NCI-H82 treated with DMSO at 0.1 percent for 48 hours (cell line): Measurements from ENCODE around the gene SEC24D.

Source experiments
- DNase-seq: peaks from one replicate; lab custom pipeline; 2025; ENCODE audit not compliant: unreplicated experiment; lab: John Stamatoyannopoulos, UW

Gene SEC24D

DNA sequence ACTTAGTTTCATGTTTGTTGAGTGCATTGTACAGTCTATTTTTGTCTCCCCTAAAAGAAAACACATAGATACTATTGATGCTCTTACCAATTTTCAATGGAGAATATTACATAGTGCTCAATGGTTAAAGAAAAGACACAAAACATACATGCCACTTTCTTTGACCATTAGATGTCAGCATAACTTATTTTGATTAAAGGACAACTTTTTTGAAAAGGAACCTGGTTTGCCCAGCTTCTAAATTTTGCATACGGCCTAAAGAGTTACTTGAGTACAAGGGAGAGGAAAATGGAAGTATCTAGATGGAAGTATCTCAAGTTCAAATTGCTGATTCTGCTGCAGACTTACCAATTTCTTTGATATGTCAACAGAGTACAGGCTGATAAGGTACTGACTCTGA is 82.2 kb downstream of the SEC24D start:
- DNase-seq: no peak

DNA sequence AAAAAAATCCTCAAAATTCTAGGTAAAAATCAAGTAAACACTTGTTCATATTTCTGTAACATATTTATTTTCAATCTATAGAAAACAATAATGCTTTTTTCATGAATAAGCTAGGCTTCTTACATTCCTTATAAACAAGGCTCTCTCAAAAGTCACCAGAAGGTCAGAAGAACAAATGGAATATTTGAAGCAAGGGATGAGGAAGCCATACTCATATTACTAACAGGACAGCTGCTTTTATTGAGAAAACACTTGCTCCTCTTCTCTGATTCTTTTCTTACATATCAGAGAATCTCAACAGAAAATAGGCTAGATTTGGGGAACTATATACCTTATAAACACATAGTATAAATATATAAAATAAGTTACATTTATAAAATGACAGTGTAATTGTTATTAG is 82.8 kb downstream of the SEC24D start:
- no peak for DNase-seq

DNA sequence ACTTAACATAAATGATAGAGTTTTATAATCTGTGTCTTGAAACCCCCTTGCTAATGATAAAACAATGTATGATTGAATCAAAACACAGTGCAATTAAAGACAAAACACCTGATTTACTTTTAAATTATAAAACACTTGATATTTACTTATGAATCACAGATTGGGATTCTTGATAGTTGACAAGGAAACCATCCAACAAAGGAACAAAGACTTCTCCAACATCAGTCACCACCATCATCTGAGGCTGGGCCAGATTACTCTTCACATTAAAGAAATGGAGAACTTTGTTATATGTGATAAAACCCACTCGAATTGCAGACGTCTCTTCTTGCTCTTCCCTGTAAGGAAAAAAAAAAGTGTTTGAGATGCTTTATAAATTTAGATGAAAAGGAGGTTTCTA is 83.4 kb downstream of the SEC24D start:
- no peak for DNase-seq

DNA sequence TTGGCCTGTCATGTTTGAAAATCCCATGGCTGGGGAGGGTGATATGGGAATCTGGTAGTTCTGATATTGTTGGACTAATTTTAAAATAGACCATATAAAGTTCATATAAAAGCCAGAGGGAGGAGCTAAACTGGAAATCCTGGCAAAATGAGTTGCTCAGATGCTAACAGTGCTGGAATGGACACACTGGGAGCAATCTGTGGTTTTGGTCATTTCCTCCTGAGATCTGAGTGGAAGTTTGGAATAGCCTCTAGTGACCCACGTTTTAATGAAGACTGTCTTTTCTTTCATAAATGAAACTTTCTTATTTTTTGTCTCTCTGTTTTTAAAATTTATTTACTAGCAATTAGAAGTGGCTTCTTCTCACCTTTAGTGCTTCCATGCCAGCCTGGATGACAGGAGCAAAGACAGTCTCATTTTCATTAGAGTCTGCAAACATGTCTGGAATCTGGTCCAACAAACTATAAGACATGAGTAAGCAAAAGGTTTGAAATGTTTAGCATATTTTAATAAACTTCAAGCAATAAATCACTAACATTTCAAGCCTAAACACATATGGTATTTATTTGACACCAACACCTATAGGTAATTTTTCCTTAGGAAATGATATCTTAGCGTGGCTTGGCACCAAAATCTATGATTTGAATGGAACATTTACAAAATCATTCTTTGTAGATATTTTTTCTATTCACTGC is 84.2 kb downstream of the SEC24D start:
- no peak for DNase-seq

GRCh38 chr4:118749347-118749988 is 86.5 kb downstream of the SEC24D start:
- DNase-seq: no peak

GRCh38 chr4:118746251-118746919 is 89.5 kb downstream of the SEC24D start:
- DNase-seq: no peak

DNA sequence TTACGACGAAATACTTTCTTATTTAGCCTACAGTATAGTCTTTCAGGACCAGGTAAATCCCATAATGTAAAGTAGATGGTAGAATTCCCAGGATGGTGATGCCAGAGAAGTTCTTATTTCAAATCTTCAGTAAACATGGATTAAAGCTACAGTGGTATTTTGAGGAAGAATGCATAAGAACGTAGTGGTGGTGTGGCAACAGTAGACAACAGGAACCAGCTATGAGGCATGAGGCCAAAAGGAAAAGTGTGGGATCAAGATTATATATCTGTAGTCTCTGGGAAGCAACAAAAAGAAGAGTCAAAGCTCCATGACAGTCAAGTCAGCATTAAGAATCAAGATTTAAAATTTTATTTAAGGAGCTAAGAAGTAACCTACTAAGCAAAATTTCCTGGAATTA is 90.6 kb downstream of the SEC24D start:
- DNase-seq: no peak

DNA sequence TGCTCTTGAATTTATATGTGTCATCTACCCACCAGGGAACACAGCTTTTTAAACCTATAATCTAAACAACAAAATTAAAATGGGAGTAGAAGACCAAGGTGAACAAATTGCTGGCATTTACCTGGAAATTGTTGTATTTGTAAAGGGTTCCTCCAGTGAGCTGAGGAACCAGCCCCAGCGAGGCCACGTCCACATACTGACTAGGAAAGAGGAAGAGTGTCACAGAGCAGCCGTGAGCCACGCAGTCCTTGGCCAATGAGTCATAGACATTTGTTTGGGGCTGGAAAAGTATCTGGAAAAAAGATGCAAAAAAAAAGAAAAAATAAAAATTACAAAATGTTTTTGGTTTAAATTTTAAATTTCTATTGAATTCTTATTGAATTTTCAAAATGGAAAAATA is 92.1 kb downstream of the SEC24D start:
- no peak for DNase-seq

DNA sequence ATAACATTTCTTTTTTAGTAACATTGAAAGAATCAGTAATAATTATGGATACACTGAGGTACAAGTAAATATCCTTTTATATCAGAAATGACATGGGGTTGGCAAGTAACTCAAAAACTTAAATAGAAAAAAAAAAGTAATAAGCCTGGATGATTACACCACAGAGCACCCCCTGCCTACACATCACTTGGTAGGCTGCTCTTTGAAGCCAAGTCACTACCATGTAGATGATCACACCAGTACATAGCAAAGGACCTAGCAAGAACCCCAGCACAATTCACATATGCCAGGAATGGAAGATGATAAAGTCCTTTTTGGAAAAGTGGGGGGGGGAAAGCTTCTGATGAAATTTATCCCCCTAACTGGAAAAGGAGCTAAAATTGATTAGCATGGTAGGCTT is 93.9 kb downstream of the SEC24D start:
- DNase-seq: no peak

DNA sequence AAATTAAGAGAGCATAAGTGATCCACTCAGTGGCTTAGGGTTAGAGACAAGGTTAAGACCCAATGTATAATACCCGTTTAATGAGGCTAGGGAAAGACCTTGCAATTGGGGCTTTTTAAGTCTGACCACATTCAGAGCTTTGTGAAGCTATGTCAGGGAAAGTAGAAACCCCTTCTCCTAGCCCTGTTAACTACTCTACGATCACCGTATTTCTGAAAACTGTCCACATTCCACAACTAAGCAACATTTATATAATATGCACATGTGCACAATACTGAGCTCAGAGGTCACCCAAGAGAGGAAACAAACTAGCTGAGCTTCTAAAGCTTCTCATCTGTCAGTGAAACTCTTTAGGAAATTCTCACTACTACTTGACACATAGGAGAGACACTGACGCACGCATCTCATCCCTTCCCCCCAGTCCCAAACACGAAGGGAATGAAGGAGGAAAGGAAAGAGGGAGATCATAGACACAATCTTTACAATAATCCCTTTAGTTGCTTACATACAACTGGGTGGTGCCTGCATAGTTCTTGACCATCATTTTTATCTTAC is 94.5 kb downstream of the SEC24D start:
- DNase-seq: no peak

GRCh38 chr4:118740869-118741268 is 95.1 kb downstream of the SEC24D start:
- DNase-seq: no peak

- no peak for DNase-seq
Observed at GRCh38 chr4:118739022-118739713, 96.8 kb downstream of the SEC24D start.

GRCh38 chr4:118738090-118738489 is 97.8 kb downstream of the SEC24D start:
- DNase-seq: no peak

GRCh38 chr4:118736900-118737299 is 99.0 kb downstream of the SEC24D start:
- DNase-seq: no peak

- no peak for DNase-seq
Observed at GRCh38 chr4:118734491-118735205, 101.3 kb downstream of the SEC24D start.

DNA sequence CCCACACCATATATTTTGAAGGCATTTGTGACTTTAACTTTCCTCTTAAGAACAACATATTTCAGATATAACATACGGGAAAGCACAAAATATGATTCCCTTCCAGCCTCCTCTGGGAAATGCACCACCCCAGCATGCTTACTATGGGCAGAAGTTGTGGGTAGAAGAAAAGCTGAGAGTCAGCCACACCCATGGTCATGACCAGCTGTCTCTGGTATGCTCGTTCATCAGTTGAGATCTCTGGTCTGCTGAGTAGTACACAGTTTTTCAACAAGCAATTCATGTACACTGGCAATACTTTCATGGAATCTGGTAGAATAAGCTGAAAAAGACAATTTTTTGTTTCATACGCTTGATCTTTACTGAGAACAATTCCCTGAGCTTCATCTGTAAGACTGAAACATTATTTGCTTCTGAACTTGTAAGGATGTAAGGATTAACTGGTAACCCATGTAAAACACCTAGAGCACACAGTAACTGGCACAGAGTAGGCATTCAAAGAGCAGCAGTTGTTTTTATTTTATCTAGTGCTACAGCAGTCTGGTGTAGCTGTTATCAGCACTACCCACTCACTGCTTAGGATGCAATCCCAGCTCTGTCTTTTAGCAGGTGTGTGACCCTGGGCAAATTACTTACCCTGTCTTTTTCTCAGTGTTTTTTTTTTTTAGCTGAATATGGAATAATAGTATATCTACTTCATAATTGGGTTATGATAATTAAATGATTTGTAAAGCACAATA is 103.2 kb downstream of the SEC24D start:
- DNase-seq: no peak

GRCh38 chr4:118730683-118731082 is 105.2 kb downstream of the SEC24D start:
- DNase-seq: no peak

DNA sequence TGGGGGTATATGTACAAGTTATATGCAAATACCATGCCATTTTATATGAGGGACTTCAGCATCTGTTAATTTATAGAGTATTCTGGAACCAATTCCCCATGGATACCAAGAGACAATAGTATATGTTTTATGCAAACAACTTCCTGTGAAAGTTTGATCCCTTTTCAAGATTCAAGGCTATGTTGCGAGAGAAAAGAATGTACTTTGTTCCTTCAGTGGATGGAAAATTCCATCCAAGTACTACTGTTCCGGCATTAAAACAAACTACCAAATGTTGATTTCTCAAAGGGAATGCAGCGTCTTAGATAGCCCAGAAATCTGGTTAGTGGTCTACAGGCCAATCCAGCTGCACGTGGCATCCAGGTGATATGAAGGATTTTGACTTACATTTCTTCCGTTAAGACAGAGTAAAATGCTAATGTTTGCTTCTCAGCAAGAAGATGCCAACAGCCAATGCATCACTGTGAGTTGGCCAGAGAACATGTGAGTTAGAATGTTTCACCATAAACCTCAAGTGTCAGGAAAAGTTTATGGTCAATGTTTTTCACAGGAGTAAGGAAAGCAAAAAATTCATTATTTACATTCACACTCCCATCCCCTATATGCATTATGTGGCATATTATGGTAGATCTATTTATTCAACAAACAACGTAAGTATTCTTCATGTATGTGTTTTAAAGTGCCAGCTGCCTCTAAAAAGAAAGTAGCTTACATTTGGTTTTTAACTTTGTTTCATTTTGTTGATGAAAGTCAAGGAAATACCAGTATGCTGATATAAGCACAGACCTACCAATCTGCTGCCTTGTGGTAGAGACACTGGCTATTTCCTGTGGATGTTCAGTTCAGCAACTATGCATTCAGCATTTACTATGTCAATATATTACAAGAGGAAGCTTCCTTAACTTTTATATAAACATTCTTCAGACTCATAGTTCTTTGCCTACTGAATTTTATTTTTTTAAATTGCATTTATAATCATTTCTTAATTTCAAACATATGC is 106.3 kb downstream of the SEC24D start:
- DNase-seq: no peak

DNA sequence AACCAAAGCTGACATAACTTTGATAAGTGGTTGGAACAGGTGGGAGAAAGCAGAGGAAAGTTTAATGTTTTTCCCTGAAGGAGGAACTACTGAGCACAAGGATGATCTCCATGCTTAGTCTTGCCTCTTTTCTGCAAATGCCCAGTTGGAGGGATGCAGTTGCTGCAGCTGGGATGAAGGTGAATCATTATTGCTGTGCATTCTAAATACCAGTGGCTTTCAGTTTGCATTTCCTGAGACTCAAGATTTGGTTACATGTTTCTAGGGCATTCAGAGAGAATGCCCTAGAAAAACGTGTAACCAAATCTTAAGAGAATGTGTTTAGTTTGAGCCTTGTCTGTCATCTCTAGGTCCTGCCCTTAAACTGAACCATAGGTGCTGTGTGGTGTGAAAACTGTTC is 108.6 kb downstream of the SEC24D start:
- DNase-seq: no peak
